HepG2 (cell line): Measurements from ENCODE around the gene CD248. TPM values are rescaled to one million over a fixed set of nuclear protein-coding genes. Genes with fewer than 3 reads are reported as not detected.

Experiments used
- CHCHD3 ChIP-seq: sonication (generic); formaldehyde crosslinking; IDR thresholded peaks from 2 replicates; pipeline ENCODE4 v1.8.0; 2022; ENCODE audit warnings: mild to moderate bottlenecking, missing genetic modification reagents, moderate library complexity
- JDP2 ChIP-seq: sonication (generic); formaldehyde crosslinking; IDR thresholded peaks from 2 replicates; pipeline ENCODE4 v1.8.1; 2022; ENCODE audit warnings: missing genetic modification reagents, borderline replicate concordance
- KDM3A ChIP-seq: IDR thresholded peaks from 2 replicates; pipeline ENCODE4 v1.6.1; 2018; ENCODE audit warnings: low read depth, missing compliant biosample characterization
- MED13 ChIP-seq: sonication (generic); formaldehyde crosslinking; IDR thresholded peaks from 2 replicates; pipeline ENCODE4 v1.5.0; 2020; ENCODE audit warnings: missing genetic modification reagents
- MLLT10 ChIP-seq: sonication (generic); formaldehyde crosslinking; IDR thresholded peaks from 2 replicates; pipeline ENCODE4 v1.4.0; 2020; ENCODE audit warnings: missing genetic modification reagents
- STAT5B ChIP-seq: sonication (generic); formaldehyde crosslinking; IDR thresholded peaks from 2 replicates; pipeline ENCODE4 v1.4.0; 2020; ENCODE audit warnings: missing genetic modification reagents
- TCF7 ChIP-seq: sonication (generic); IDR thresholded peaks from 2 replicates; pipeline ENCODE4 v1.6.1; 2016; ENCODE audit warnings: antibody characterized with exemption, low read depth
- ZNF124 ChIP-seq: sonication (generic); formaldehyde crosslinking; IDR thresholded peaks from 2 replicates; pipeline ENCODE4 v1.4.0; 2020; ENCODE audit warnings: missing genetic modification reagents
- ZNF367 ChIP-seq: sonication (generic); formaldehyde crosslinking; IDR thresholded peaks from 2 replicates; pipeline ENCODE4 v1.4.0; 2020; ENCODE audit warnings: missing genetic modification reagents, borderline replicate concordance
- polyA plus RNA-seq, 8 experiments: library from polyadenylated mRNA; depleted of rRNA in 3 of 8; stranded (reverse) in 7 of 8; unstranded in 1 of 8; fragments of >200 nt; fragmentation: Illumina TruSeq in 4 of 8; extraction: Trizol in 4 of 8; gene quantifications; 2 replicates each; pipeline versions ENCODE4 v1.2.1 to v1.2.3, GENCODE V29; 2011 to 2016; ENCODE audit warnings: low read depth in 4 of 8, missing spikeins in 1 of 8, mixed read lengths in 1 of 8; ENCODE audit not compliant: insufficient read depth in 1 of 8
- total RNA-seq, 5 experiments: library from RNA; depleted of rRNA; stranded (reverse); fragments of >200 nt; fragmentation: Illumina TruSeq; extraction: Trizol; gene quantifications; 2 replicates each; pipeline ENCODE4 v1.2.3, GENCODE V29; 2016; ENCODE audit warnings: low read depth in 1 of 5
- TF ChIP-seq, protein P1 (sequence below): sonication (generic); formaldehyde crosslinking; IDR thresholded peaks from 2 replicates; pipeline ENCODE4 v1.9.0; 2021; ENCODE audit warnings: mild to moderate bottlenecking, missing genetic modification reagents
- TF ChIP-seq, protein P2 (sequence below): conservative IDR thresholded peaks from 2 replicates; pipeline ENCODE4 v1.6.1; 2018; ENCODE audit warnings: missing genetic modification reagents
- TF ChIP-seq, protein P3 (sequence below): sonication (generic); formaldehyde crosslinking; IDR thresholded peaks from 2 replicates; pipeline ENCODE4 v1.5.0; 2020; ENCODE audit warnings: mild to moderate bottlenecking, missing genetic modification reagents, borderline replicate concordance
- TF ChIP-seq, protein P4 (sequence below): sonication (generic); formaldehyde crosslinking; IDR thresholded peaks from 2 replicates; pipeline ENCODE4 v1.8.0; 2022; ENCODE audit warnings: missing genetic modification reagents, mild to moderate bottlenecking, borderline replicate concordance
- TF ChIP-seq, protein P5 (sequence below): IDR thresholded peaks from 2 replicates; pipeline ENCODE4 v1.6.1; 2016; ENCODE audit warnings: control low read depth

Gene CD248
- total and polyA plus RNA-seq, 2 of the 13 experiments (the other 11 are each of a cell fraction or from before 2014, with no cell fraction given), result 0.25 to 0.35 TPM

DNA sequence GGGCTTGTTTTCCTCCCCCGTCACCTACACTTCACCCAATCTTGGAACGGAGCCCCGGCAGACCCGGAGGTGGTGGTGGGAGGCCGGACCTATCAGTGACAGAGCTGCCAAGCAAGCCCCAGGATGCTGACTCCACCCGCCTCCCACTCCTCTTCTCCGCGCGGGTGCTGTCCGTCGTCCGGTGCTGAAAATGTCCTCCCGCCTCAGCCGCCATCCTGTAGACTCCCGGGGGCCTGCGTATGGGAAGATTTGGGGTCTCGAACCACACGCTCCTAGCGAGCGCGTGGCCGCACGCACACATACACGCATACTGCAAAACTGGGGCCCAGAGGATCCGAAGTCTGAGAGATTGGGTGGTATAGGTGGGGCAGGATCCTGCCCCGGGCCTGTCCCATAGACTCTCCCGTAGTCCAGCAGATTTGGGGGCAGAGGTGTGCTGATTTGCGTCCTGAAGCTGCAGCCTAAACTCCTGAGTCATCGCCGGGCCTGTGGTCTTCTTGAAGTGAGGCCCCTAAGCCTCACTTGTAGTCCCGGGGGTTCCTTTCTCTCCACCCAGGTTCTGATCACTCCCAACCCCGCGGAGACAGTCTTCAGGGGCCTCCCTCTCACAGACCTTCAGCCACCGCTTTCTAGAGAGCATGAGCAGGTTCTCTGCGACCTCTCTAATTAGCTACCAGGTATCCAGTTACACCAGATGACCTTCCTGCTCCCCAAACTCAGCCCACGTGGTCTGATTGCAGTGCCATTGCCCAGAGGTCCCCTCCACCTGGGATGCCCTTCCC lies 27.1 kb downstream of the CD248 start (continued):
- TF ChIP-seq, protein P1, sequence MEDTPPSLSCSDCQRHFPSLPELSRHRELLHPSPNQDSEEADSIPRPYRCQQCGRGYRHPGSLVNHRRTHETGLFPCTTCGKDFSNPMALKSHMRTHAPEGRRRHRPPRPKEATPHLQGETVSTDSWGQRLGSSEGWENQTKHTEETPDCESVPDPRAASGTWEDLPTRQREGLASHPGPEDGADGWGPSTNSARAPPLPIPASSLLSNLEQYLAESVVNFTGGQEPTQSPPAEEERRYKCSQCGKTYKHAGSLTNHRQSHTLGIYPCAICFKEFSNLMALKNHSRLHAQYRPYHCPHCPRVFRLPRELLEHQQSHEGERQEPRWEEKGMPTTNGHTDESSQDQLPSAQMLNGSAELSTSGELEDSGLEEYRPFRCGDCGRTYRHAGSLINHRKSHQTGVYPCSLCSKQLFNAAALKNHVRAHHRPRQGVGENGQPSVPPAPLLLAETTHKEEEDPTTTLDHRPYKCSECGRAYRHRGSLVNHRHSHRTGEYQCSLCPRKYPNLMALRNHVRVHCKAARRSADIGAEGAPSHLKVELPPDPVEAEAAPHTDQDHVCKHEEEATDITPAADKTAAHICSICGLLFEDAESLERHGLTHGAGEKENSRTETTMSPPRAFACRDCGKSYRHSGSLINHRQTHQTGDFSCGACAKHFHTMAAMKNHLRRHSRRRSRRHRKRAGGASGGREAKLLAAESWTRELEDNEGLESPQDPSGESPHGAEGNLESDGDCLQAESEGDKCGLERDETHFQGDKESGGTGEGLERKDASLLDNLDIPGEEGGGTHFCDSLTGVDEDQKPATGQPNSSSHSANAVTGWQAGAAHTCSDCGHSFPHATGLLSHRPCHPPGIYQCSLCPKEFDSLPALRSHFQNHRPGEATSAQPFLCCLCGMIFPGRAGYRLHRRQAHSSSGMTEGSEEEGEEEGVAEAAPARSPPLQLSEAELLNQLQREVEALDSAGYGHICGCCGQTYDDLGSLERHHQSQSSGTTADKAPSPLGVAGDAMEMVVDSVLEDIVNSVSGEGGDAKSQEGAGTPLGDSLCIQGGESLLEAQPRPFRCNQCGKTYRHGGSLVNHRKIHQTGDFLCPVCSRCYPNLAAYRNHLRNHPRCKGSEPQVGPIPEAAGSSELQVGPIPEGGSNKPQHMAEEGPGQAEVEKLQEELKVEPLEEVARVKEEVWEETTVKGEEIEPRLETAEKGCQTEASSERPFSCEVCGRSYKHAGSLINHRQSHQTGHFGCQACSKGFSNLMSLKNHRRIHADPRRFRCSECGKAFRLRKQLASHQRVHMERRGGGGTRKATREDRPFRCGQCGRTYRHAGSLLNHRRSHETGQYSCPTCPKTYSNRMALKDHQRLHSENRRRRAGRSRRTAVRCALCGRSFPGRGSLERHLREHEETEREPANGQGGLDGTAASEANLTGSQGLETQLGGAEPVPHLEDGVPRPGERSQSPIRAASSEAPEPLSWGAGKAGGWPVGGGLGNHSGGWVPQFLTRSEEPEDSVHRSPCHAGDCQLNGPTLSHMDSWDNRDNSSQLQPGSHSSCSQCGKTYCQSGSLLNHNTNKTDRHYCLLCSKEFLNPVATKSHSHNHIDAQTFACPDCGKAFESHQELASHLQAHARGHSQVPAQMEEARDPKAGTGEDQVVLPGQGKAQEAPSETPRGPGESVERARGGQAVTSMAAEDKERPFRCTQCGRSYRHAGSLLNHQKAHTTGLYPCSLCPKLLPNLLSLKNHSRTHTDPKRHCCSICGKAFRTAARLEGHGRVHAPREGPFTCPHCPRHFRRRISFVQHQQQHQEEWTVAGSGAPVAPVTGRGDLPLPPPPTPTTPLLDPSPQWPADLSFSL (CRISPR knock-in tag), result no peak
- TF ChIP-seq ZNF367 (peak; percentile 68; the same call in 1 of the 2 replicates), MLLT10 (no peak), TCF7 (no peak), STAT5B (CRISPR knock-in tag) (0 out of 2 replicates have a peak, but pooled peaks have one; percentile 76), CHCHD3 (CRISPR knock-in tag) (peak; percentile 90; the same call in 1 of the 2 replicates), ZNF124 (CRISPR knock-in tag) (0 out of 2 replicates have a peak, but pooled peaks have one; percentile 20), MED13 (peak; percentile 70; the same call in 1 of the 2 replicates), JDP2 (CRISPR knock-in tag) (no peak; the same call in 1 of the 2 replicates), KDM3A (CRISPR knock-in tag) (0 out of 2 replicates have a peak, but pooled peaks have one; percentile 39)
- TF ChIP-seq, protein P2, sequence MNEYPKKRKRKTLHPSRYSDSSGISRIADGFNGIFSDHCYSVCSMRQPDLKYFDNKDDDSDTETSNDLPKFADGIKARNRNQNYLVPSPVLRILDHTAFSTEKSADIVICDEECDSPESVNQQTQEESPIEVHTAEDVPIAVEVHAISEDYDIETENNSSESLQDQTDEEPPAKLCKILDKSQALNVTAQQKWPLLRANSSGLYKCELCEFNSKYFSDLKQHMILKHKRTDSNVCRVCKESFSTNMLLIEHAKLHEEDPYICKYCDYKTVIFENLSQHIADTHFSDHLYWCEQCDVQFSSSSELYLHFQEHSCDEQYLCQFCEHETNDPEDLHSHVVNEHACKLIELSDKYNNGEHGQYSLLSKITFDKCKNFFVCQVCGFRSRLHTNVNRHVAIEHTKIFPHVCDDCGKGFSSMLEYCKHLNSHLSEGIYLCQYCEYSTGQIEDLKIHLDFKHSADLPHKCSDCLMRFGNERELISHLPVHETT (CRISPR knock-in tag), result no peak; the same call in 1 of the 2 replicates
- TF ChIP-seq, protein P3, sequence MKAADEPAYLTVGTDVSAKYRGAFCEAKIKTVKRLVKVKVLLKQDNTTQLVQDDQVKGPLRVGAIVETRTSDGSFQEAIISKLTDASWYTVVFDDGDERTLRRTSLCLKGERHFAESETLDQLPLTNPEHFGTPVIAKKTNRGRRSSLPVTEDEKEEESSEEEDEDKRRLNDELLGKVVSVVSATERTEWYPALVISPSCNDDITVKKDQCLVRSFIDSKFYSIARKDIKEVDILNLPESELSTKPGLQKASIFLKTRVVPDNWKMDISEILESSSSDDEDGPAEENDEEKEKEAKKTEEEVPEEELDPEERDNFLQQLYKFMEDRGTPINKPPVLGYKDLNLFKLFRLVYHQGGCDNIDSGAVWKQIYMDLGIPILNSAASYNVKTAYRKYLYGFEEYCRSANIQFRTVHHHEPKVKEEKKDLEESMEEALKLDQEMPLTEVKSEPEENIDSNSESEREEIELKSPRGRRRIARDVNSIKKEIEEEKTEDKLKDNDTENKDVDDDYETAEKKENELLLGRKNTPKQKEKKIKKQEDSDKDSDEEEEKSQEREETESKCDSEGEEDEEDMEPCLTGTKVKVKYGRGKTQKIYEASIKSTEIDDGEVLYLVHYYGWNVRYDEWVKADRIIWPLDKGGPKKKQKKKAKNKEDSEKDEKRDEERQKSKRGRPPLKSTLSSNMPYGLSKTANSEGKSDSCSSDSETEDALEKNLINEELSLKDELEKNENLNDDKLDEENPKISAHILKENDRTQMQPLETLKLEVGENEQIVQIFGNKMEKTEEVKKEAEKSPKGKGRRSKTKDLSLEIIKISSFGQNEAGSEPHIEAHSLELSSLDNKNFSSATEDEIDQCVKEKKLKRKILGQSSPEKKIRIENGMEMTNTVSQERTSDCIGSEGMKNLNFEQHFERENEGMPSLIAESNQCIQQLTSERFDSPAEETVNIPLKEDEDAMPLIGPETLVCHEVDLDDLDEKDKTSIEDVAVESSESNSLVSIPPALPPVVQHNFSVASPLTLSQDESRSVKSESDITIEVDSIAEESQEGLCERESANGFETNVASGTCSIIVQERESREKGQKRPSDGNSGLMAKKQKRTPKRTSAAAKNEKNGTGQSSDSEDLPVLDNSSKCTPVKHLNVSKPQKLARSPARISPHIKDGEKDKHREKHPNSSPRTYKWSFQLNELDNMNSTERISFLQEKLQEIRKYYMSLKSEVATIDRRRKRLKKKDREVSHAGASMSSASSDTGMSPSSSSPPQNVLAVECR (CRISPR knock-in tag), result peak; percentile 83
- TF ChIP-seq, protein P4, sequence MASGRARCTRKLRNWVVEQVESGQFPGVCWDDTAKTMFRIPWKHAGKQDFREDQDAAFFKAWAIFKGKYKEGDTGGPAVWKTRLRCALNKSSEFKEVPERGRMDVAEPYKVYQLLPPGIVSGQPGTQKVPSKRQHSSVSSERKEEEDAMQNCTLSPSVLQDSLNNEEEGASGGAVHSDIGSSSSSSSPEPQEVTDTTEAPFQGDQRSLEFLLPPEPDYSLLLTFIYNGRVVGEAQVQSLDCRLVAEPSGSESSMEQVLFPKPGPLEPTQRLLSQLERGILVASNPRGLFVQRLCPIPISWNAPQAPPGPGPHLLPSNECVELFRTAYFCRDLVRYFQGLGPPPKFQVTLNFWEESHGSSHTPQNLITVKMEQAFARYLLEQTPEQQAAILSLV, result 0 out of 2 replicates have a peak, but pooled peaks have one; percentile 36
- TF ChIP-seq, protein P5, sequence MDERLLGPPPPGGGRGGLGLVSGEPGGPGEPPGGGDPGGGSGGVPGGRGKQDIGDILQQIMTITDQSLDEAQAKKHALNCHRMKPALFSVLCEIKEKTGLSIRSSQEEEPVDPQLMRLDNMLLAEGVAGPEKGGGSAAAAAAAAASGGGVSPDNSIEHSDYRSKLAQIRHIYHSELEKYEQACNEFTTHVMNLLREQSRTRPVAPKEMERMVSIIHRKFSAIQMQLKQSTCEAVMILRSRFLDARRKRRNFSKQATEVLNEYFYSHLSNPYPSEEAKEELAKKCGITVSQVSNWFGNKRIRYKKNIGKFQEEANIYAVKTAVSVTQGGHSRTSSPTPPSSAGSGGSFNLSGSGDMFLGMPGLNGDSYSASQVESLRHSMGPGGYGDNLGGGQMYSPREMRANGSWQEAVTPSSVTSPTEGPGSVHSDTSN, result no peak
